GM19324 (cell line): Measurements from ENCODE around the gene ELL.
"Not testable (repeated sequence)": the region's sequence is repeated elsewhere in the genome, so short reads cannot be mapped to it uniquely, and the experiment has no call there.

ENCODE experiments used
- ATAC-seq: cut with Tn5 transposase; IDR thresholded peaks from one replicate; pipeline ENCODE4 v1.9.1; 2021; ENCODE audit warnings: mild to moderate bottlenecking, moderate library complexity; ENCODE audit not compliant: unreplicated experiment, low FRiP score

ELL gene

DNA sequence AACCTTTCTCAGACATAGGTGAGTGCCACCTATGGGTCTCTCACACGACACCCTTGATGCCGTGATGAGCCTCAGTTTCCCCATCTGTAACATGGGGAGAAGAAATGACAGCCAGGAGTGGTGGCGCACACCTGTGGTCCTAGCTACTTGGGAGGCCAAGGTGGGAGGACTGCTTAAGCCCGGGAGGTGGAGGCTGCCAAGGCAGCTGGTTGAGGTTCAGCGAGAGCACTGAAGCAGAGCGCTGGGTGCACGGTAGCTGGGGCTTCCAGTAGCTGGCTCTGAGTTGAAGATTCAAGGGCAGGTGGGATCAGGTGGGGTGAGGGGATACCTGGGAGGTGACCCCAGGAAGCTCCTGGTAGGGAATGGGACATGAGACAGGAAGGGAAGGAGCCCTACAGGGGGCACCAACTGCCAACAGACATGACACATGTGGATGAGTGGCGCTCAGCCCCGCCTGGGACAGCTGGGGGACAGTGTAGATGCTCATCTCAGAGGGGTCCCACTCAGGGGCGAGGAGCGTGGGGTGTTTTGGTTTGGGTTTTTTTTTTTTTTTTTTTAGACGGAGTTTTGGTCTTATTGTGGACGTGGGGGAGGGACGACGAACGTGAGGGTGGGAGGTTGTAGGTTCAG lies 109.1 kb downstream of the ELL start:
- ATAC-seq, result no peak

DNA sequence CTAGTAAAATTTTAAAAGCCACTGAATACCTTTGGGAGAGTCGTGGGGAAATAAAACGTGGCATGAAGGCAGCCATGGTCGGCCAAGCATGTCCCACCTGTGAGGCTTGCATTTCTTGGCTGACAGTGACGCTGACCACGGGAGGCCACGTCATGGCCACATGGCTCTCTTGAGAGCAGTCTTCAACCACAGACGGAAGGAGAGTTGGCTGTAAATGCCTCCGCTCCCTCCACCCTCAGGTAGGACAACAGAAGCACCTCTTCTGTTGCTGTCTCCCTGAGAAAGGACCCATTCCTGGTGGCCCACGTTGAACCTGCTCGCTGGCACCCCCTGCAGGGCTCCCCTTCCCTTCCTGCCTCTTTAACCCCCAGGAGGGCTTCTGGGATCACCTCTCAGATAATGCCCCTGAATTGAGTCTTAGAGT lies 113.8 kb downstream of the ELL start:
- no peak for ATAC-seq

DNA sequence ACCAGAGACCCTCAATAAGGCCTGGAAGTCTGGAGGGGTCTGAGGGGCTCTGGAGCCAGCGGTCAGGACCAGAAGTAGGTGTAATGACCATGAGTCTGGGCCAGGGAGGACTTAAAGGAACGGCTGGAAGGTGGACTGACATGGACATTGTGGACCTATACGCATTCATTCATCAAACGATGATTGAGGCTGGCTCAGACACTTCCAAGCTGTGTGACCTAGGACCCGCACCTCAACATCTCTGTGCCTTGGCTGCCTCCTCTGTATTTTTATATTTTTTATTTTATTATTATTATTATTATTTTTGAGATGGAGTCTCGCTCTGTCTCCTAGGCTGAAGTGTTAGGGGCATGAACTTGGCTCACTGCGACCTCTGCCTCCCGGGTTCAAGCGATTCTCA lies 115.1 kb downstream of the ELL start:
- ATAC-seq, result no peak

DNA sequence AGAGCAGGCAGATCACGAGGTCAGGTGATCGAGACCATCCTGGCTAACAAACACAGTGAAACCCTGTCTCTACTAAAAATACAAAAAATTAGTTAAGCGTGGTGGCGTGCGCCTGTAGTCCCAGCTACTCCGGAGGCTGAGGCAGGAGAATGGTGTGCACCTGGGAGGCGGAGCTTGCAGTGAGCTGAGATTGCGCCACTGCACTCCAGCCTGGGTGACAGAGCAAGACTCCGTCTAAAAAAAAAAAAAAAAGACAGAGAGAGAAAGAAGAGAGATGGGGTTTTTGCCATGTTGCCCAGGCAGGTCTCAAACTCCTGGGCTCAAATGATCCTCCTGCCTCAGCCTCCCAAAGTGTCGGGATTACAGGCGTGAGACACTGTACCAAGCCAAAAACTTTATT lies 116.1 kb downstream of the ELL start:
- not testable (repeated sequence) for ATAC-seq

GRCh38 chr19:18402455-18403248 lies 119.2 kb downstream of the ELL start:
- not testable (repeated sequence) for ATAC-seq

DNA sequence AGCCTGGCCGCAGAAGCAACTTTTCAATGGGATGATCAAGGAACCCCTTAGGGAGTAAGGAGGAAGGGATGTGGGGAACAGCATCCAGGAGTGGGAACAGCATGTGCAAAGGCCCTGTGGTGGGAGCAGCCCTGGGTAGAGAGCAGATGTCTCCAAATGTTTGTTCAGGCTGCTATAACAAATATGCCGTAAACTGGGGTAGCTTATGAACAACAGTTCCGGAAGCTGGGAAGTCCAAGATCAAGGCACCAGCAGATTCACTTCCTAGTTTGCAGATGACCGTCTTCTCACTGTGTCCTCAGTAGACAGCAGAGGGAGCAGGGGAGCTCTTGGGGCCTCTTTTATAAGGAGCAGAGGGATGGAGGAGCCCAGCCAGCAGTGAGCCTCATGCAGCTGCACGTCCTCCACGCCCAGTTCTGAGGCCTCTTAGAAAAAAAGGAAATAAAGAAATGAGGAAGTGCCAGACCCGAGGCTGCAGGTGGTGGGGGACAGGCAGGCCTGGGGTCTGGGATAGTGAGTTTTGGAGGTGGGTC lies 120.2 kb downstream of the ELL start:
- ATAC-seq, result no peak

DNA sequence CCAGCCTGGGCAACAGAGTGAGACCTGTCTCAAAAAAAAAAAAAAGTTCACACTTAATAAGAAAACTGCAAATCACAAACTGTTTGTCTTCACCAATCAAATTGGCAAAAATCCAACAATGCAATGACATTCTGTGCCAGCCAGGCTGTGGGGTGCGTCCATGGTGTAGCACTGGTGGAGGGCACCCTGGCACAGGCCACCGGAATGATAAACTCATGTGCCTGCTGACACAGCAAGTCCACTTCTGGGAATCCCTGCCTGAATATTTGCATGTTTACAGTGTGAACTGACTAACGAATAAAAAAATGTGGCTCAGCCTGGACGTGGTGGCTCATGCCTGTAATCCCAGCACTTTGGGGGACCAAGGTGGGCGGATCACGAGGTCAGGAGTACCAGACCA lies 122.9 kb downstream of the ELL start:
- no peak for ATAC-seq

DNA sequence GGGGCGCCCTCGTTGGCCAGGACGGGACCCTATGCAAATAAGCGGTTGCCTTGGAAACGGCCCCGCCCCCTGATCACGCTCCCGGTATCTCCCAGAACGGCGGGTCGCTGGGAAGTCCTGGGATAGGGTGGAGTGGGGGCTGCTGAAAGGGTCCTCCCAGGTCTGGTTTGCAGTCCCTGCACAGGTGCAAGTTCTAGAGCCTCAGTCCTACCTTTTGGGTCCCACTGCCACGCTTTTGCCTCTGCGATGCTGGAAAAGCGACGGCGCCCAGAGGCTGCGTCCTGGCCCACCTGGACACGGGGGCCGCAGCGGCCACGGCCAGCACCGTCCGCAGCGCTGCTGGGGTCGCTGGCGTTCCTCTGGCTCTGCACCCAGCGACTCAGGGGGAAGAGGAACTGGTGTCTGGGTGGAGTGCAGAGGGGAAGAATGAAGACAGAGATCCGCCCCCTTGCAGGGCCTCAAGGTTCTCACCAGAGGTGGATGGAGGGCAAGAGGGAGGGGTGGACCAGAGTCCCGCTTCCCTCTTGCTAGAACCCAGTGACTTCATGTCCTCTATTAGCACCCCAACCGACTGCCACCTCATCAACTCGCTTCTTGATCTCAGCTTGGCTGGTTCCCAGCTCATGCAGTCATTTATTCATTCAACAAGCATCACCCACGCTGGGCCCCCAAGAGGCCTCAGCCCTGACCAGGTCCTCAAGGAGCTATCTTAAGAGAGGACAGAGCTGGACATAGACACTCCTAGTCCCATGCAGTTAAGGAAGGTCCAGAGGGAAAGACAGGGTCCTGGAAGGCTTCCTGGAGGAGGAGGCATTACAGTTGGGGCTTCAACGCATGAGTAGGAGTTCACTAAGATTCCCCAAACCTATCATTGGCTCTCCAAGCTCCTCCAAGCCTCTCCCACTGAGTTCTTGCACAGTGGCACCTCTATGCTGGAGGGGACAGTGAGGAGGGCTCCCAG lies 124.3 kb downstream of the ELL start, which contains the start of gene LRRC25:
Gene LRRC25 (minus strand): TSS at position 381 of the 961 bp plus-strand sequence. CDS start 659 bp downstream, outside the sequence.
- no peak for ATAC-seq

DNA sequence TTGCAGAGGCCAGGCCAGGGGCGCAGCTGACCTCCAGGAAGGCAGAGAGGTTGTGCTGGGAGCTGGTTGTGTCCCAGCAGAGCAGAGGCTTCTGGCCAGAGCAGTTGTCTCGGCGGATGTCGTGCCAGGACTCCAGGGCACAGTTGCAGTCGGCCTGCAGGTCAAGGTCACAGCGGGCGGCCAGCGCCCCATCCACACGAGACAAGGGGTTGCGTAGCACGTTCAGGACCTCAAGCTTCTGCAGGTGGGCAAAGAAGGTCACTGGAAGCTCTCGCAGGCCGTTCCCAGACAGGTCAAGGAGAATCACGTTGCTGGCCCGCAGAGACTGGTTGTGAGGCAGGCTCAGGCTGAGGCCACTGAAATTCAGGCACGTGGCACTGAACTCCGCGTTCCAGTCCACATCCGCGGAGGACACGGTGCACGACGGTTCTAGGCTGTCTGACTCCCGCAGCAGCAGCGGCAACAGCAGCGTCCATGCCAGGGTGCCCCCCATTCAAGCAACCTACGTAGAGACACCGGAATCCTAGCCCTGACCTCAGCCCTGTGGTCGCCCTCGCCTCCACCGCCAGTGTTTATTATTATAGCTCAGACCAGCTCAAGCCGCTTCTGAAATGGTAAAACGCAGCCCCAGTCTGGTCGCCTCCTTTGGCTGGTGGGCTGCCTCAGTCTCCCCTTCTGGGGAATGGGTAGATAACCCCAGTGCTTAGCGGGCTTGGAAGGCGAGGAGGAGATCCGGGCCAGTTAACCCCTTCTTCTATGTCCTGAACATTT lies 125.2 kb downstream of the ELL start:
- ATAC-seq, result no peak

- ATAC-seq, result no peak
These were observed 128.0 kb downstream of the ELL start for GRCh38 chr19:18393836-18394235.

DNA sequence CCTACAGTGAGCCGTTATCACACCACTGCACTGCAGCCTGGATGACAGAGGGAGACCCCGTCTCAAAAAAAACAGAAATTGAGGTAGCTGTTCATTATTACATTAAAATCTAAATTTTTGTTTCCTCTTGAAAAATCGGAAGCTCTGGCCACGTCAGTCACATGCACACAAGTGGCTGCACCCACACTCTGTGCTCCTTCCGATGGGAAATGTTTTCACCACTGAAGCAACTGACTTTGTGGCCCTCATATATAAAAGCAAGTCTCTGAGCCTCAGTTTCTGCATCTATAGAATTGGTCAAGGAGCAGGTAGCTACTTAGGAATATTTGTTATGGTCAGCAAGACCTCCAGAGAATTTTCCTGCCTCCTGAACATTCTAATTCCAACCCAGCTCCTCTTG lies 128.9 kb downstream of the ELL start:
- ATAC-seq, result no peak
